HEK293T (cell line): Measurements from ENCODE around the gene ANKRD11.

ENCODE experiments used
- BHLHE40 ChIP-seq: fragments of 450-650 bp; IDR thresholded peaks from 2 replicates; pipeline ENCODE4 v1.6.1; 2016; ENCODE audit warnings: mild to moderate bottlenecking, moderate library complexity, borderline replicate concordance
- CTBP1 ChIP-seq: fragments of 450-650 bp; IDR thresholded peaks from 2 replicates; pipeline ENCODE4 v1.6.1; 2016; ENCODE audit warnings: borderline replicate concordance
- FOXK2 ChIP-seq: fragments of 450-650 bp; IDR thresholded peaks from 2 replicates; pipeline ENCODE4 v1.6.1; 2016; ENCODE audit warnings: mild to moderate bottlenecking
- FOXM1 ChIP-seq: fragments of 450-650 bp; IDR thresholded peaks from 2 replicates; pipeline ENCODE4 v1.6.1; 2017; ENCODE audit warnings: mild to moderate bottlenecking, borderline replicate concordance
- HDGF ChIP-seq: fragments of 450-650 bp; IDR thresholded peaks from 2 replicates; pipeline ENCODE4 v1.6.1; 2017; ENCODE audit warnings: antibody characterized with exemption, borderline replicate concordance
- L3MBTL2 ChIP-seq: fragments of 450-650 bp; conservative IDR thresholded peaks from 2 replicates; pipeline ENCODE4 v1.6.1; 2016; ENCODE audit warnings: mild to moderate bottlenecking
- SUZ12 ChIP-seq: fragments of 450-650 bp; IDR thresholded peaks from 2 replicates; pipeline ENCODE4 v1.6.1; 2016; ENCODE audit warnings: mild to moderate bottlenecking
- TARDBP ChIP-seq: fragments of 450-650 bp; IDR thresholded peaks from 2 replicates; pipeline ENCODE4 v1.6.1; 2016
- ZNF384 ChIP-seq: fragments of 450-650 bp; IDR thresholded peaks from 2 replicates; pipeline ENCODE4 v1.6.1; 2016

- no peak for TF ChIP-seq BHLHE40
- TF ChIP-seq TARDBP, result no peak
- no peak for TF ChIP-seq FOXK2
- no peak for TF ChIP-seq CTBP1
- no peak for TF ChIP-seq HDGF
- TF ChIP-seq ZNF384, result no peak
- no peak for TF ChIP-seq FOXM1
- TF ChIP-seq SUZ12, result no peak
- TF ChIP-seq L3MBTL2, result no peak
Measured at GRCh38 chr16:89344458-89344834, 145.9 kb downstream of the ANKRD11 start.
